ENCODE measurements around the gene SNRPA.
"Not testable (repeated sequence)": the region's sequence is repeated elsewhere in the genome, so short reads cannot be mapped to it uniquely, and the experiment has no call there.

SNRPA gene

GRCh38 chr19:40763963-40764362 lies 13.0 kb downstream of the SNRPA start:
- TF ChIP-seq ZNF565 (CRISPR knock-in tag; conservative IDR thresholded peaks at IDR 0.05; ENCODE audit: low read depth): no peak
- no peak for TF ChIP-seq TOX (CRISPR knock-in tag; IDR thresholded peaks at IDR 0.05; ENCODE audit: borderline replicate concordance)
- TF ChIP-seq GLIS3 (CRISPR knock-in tag; IDR thresholded peaks at IDR 0.05): no peak
- no peak for TF ChIP-seq OSR1 (CRISPR knock-in tag; IDR thresholded peaks at IDR 0.05)
- TF ChIP-seq, protein P1, sequence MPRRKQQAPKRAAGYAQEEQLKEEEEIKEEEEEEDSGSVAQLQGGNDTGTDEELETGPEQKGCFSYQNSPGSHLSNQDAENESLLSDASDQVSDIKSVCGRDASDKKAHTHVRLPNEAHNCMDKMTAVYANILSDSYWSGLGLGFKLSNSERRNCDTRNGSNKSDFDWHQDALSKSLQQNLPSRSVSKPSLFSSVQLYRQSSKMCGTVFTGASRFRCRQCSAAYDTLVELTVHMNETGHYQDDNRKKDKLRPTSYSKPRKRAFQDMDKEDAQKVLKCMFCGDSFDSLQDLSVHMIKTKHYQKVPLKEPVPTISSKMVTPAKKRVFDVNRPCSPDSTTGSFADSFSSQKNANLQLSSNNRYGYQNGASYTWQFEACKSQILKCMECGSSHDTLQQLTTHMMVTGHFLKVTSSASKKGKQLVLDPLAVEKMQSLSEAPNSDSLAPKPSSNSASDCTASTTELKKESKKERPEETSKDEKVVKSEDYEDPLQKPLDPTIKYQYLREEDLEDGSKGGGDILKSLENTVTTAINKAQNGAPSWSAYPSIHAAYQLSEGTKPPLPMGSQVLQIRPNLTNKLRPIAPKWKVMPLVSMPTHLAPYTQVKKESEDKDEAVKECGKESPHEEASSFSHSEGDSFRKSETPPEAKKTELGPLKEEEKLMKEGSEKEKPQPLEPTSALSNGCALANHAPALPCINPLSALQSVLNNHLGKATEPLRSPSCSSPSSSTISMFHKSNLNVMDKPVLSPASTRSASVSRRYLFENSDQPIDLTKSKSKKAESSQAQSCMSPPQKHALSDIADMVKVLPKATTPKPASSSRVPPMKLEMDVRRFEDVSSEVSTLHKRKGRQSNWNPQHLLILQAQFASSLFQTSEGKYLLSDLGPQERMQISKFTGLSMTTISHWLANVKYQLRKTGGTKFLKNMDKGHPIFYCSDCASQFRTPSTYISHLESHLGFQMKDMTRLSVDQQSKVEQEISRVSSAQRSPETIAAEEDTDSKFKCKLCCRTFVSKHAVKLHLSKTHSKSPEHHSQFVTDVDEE (CRISPR knock-in tag; IDR thresholded peaks at IDR 0.05): no peak
- TF ChIP-seq PPARA (CRISPR knock-in tag; IDR thresholded peaks at IDR 0.05; ENCODE audit: borderline replicate concordance): no peak
- TF ChIP-seq, protein P2, sequence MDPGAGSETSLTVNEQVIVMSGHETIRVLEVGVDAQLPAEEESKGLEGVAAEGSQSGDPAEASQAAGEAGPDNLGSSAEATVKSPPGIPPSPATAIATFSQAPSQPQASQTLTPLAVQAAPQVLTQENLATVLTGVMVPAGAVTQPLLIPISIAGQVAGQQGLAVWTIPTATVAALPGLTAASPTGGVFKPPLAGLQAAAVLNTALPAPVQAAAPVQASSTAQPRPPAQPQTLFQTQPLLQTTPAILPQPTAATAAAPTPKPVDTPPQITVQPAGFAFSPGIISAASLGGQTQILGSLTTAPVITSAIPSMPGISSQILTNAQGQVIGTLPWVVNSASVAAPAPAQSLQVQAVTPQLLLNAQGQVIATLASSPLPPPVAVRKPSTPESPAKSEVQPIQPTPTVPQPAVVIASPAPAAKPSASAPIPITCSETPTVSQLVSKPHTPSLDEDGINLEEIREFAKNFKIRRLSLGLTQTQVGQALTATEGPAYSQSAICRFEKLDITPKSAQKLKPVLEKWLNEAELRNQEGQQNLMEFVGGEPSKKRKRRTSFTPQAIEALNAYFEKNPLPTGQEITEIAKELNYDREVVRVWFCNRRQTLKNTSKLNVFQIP (CRISPR knock-in tag; IDR thresholded peaks at IDR 0.05; ENCODE audit: borderline replicate concordance, low read depth): no peak
- no peak for TF ChIP-seq BACH2 (CRISPR knock-in tag; IDR thresholded peaks at IDR 0.05; ENCODE audit: borderline replicate concordance)
- TF ChIP-seq ARNTL (CRISPR knock-in tag; IDR thresholded peaks at IDR 0.05; ENCODE audit: borderline replicate concordance, low read depth): no peak
- no peak for TF ChIP-seq ZFP3 (CRISPR knock-in tag; IDR thresholded peaks at IDR 0.05)
- TF ChIP-seq ISL1 (CRISPR knock-in tag; IDR thresholded peaks at IDR 0.05): no peak
- no peak for TF ChIP-seq ZNF70 (CRISPR knock-in tag; IDR thresholded peaks at IDR 0.05)
- no peak for TF ChIP-seq TCF4 (CRISPR knock-in tag; IDR thresholded peaks at IDR 0.05; ENCODE audit: borderline replicate concordance)
- no peak for TF ChIP-seq SNAI2 (CRISPR knock-in tag; IDR thresholded peaks at IDR 0.05)
- no peak for TF ChIP-seq ESRRG (CRISPR knock-in tag; IDR thresholded peaks at IDR 0.05)
- no peak for ATAC-seq

- not testable (repeated sequence) for ATAC-seq
Observed at GRCh38 chr19:40766385-40766784, 15.4 kb downstream of the SNRPA start.

GRCh38 chr19:40768869-40769268 lies 17.9 kb downstream of the SNRPA start:
- no peak for ATAC-seq
- TF ChIP-seq PPARA (CRISPR knock-in tag; IDR thresholded peaks at IDR 0.05; ENCODE audit: borderline replicate concordance): no peak
- TF ChIP-seq ARNTL (CRISPR knock-in tag; IDR thresholded peaks at IDR 0.05; ENCODE audit: borderline replicate concordance, low read depth): no peak
- TF ChIP-seq OSR1 (CRISPR knock-in tag; IDR thresholded peaks at IDR 0.05): no peak
- TF ChIP-seq TCF4 (CRISPR knock-in tag; IDR thresholded peaks at IDR 0.05; ENCODE audit: borderline replicate concordance): no peak
- no peak for TF ChIP-seq GLIS3 (CRISPR knock-in tag; IDR thresholded peaks at IDR 0.05)
- TF ChIP-seq BACH2 (CRISPR knock-in tag; IDR thresholded peaks at IDR 0.05; ENCODE audit: borderline replicate concordance): no peak
- TF ChIP-seq ZNF565 (CRISPR knock-in tag; conservative IDR thresholded peaks at IDR 0.05; ENCODE audit: low read depth): no peak
- TF ChIP-seq, protein P3, sequence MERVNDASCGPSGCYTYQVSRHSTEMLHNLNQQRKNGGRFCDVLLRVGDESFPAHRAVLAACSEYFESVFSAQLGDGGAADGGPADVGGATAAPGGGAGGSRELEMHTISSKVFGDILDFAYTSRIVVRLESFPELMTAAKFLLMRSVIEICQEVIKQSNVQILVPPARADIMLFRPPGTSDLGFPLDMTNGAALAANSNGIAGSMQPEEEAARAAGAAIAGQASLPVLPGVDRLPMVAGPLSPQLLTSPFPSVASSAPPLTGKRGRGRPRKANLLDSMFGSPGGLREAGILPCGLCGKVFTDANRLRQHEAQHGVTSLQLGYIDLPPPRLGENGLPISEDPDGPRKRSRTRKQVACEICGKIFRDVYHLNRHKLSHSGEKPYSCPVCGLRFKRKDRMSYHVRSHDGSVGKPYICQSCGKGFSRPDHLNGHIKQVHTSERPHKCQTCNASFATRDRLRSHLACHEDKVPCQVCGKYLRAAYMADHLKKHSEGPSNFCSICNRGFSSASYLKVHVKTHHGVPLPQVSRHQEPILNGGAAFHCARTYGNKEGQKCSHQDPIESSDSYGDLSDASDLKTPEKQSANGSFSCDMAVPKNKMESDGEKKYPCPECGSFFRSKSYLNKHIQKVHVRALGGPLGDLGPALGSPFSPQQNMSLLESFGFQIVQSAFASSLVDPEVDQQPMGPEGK (CRISPR knock-in tag; IDR thresholded peaks at IDR 0.05; ENCODE audit: borderline replicate concordance): no peak
- TF ChIP-seq, protein P2 (CRISPR knock-in tag; IDR thresholded peaks at IDR 0.05; ENCODE audit: borderline replicate concordance, low read depth): no peak
- TF ChIP-seq ISL1 (CRISPR knock-in tag; IDR thresholded peaks at IDR 0.05): no peak
- TF ChIP-seq, protein P4, sequence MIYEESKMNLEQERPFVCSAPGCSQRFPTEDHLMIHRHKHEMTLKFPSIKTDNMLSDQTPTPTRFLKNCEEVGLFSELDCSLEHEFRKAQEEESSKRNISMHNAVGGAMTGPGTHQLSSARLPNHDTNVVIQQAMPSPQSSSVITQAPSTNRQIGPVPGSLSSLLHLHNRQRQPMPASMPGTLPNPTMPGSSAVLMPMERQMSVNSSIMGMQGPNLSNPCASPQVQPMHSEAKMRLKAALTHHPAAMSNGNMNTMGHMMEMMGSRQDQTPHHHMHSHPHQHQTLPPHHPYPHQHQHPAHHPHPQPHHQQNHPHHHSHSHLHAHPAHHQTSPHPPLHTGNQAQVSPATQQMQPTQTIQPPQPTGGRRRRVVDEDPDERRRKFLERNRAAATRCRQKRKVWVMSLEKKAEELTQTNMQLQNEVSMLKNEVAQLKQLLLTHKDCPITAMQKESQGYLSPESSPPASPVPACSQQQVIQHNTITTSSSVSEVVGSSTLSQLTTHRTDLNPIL (CRISPR knock-in tag; IDR thresholded peaks at IDR 0.05; ENCODE audit: low read depth): no peak
- TF ChIP-seq ESRRG (CRISPR knock-in tag; IDR thresholded peaks at IDR 0.05): no peak
- no peak for TF ChIP-seq SNAI2 (CRISPR knock-in tag; IDR thresholded peaks at IDR 0.05)

DNA sequence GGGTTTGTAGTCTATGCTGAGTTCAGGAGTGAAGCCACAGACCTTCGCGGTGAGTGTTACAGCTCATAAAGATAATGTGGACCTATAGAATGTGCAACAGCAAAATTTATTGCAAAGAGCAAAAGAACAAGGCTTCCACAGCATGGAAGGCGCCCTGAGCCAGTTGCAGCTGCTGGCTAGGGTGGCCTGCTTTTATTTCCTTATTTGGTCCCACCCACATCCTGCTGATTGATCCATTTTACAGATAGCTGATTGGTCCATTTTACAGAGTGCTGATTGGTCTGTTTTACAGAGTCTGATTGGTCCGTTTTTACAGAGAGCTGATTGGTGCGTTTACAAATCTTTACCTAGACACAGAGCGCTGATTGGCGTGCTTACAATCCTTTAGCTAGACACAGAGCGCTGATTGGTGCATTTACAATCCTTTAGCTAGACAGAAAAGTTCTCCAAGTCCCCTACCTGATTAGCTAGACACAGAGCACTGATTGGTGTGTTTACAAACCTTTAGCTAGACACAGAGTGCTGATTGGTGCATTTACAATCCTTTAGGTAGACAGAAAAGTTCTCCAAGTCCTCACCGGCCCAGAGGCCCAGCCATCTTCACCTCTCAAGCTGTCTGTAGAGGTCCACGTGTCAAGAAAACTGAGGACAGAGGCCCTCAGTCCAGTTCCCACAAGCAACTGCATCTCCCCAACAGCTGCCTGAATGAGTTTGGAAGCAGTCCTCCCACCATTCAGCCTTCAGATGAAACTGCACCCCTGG lies 20.3 kb downstream of the SNRPA start:
- not testable (repeated sequence) for ATAC-seq
